ENCODE data around the gene MSANTD2.

DNA sequence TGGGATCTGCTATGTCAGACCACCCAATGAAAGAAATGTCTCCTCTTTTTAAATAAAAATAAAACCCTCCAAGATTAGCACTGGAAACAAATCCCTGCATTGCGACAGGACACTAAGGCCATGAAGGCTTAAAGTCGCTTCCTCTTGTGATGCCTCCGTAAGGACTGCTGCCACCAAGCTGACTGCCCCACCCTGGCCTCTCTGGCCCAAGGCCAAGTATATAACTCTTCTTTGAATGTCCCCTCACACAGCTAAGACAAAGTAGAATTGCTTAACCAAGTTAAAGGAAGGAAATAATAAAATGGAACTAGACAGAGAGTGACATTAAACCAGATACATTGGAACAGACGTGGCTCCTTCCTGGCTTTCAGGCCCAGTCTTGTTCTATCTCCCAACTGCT lies 68.0 kb downstream of the MSANTD2 start:
- TF ChIP-seq, protein P1, sequence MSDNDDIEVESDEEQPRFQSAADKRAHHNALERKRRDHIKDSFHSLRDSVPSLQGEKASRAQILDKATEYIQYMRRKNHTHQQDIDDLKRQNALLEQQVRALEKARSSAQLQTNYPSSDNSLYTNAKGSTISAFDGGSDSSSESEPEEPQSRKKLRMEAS (IDR thresholded peaks at IDR 0.05), result no peak
- TF ChIP-seq, protein P2, sequence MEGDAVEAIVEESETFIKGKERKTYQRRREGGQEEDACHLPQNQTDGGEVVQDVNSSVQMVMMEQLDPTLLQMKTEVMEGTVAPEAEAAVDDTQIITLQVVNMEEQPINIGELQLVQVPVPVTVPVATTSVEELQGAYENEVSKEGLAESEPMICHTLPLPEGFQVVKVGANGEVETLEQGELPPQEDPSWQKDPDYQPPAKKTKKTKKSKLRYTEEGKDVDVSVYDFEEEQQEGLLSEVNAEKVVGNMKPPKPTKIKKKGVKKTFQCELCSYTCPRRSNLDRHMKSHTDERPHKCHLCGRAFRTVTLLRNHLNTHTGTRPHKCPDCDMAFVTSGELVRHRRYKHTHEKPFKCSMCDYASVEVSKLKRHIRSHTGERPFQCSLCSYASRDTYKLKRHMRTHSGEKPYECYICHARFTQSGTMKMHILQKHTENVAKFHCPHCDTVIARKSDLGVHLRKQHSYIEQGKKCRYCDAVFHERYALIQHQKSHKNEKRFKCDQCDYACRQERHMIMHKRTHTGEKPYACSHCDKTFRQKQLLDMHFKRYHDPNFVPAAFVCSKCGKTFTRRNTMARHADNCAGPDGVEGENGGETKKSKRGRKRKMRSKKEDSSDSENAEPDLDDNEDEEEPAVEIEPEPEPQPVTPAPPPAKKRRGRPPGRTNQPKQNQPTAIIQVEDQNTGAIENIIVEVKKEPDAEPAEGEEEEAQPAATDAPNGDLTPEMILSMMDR (IDR thresholded peaks at IDR 0.05; ENCODE audit: low read depth, low read length, missing input control), result no peak
- TF ChIP-seq FOXA1 (IDR thresholded peaks at IDR 0.05), result no peak
- no peak for TF ChIP-seq RAD21 (IDR thresholded peaks at IDR 0.05)
- TF ChIP-seq JUND (IDR thresholded peaks at IDR 0.05), result no peak
- TF ChIP-seq TAF1 (conservative IDR thresholded peaks at IDR 0.05), result no peak
- TF ChIP-seq, protein P3, sequence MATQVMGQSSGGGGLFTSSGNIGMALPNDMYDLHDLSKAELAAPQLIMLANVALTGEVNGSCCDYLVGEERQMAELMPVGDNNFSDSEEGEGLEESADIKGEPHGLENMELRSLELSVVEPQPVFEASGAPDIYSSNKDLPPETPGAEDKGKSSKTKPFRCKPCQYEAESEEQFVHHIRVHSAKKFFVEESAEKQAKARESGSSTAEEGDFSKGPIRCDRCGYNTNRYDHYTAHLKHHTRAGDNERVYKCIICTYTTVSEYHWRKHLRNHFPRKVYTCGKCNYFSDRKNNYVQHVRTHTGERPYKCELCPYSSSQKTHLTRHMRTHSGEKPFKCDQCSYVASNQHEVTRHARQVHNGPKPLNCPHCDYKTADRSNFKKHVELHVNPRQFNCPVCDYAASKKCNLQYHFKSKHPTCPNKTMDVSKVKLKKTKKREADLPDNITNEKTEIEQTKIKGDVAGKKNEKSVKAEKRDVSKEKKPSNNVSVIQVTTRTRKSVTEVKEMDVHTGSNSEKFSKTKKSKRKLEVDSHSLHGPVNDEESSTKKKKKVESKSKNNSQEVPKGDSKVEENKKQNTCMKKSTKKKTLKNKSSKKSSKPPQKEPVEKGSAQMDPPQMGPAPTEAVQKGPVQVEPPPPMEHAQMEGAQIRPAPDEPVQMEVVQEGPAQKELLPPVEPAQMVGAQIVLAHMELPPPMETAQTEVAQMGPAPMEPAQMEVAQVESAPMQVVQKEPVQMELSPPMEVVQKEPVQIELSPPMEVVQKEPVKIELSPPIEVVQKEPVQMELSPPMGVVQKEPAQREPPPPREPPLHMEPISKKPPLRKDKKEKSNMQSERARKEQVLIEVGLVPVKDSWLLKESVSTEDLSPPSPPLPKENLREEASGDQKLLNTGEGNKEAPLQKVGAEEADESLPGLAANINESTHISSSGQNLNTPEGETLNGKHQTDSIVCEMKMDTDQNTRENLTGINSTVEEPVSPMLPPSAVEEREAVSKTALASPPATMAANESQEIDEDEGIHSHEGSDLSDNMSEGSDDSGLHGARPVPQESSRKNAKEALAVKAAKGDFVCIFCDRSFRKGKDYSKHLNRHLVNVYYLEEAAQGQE (IDR thresholded peaks at IDR 0.05), result no peak
- no peak for TF ChIP-seq YY1 (IDR thresholded peaks at IDR 0.05)
- TF ChIP-seq HNF4G (IDR thresholded peaks at IDR 0.05), result no peak
- no peak for TF ChIP-seq EGR1 (IDR thresholded peaks at IDR 0.05; ENCODE audit: low read depth in 2 of 2)
- TF ChIP-seq, protein P4, sequence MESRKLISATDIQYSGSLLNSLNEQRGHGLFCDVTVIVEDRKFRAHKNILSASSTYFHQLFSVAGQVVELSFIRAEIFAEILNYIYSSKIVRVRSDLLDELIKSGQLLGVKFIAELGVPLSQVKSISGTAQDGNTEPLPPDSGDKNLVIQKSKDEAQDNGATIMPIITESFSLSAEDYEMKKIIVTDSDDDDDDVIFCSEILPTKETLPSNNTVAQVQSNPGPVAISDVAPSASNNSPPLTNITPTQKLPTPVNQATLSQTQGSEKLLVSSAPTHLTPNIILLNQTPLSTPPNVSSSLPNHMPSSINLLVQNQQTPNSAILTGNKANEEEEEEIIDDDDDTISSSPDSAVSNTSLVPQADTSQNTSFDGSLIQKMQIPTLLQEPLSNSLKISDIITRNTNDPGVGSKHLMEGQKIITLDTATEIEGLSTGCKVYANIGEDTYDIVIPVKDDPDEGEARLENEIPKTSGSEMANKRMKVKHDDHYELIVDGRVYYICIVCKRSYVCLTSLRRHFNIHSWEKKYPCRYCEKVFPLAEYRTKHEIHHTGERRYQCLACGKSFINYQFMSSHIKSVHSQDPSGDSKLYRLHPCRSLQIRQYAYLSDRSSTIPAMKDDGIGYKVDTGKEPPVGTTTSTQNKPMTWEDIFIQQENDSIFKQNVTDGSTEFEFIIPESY (IDR thresholded peaks at IDR 0.05), result no peak
- TF ChIP-seq, protein P5, sequence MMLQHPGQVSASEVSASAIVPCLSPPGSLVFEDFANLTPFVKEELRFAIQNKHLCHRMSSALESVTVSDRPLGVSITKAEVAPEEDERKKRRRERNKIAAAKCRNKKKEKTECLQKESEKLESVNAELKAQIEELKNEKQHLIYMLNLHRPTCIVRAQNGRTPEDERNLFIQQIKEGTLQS (IDR thresholded peaks at IDR 0.05), result no peak
- no peak for TF ChIP-seq GABPA (IDR thresholded peaks at IDR 0.05 in 1 of 2, conservative IDR thresholded peaks at IDR 0.05 in 1 of 2)
- no peak for TF ChIP-seq SP1 (IDR thresholded peaks at IDR 0.05)

Measured in liver (tissue), 3 donors.